ENCODE results near the gene TCF4.
A peak's percentile ranks its signal among the peaks of the same experiment; 100 is the strongest.

TCF4 gene

DNA sequence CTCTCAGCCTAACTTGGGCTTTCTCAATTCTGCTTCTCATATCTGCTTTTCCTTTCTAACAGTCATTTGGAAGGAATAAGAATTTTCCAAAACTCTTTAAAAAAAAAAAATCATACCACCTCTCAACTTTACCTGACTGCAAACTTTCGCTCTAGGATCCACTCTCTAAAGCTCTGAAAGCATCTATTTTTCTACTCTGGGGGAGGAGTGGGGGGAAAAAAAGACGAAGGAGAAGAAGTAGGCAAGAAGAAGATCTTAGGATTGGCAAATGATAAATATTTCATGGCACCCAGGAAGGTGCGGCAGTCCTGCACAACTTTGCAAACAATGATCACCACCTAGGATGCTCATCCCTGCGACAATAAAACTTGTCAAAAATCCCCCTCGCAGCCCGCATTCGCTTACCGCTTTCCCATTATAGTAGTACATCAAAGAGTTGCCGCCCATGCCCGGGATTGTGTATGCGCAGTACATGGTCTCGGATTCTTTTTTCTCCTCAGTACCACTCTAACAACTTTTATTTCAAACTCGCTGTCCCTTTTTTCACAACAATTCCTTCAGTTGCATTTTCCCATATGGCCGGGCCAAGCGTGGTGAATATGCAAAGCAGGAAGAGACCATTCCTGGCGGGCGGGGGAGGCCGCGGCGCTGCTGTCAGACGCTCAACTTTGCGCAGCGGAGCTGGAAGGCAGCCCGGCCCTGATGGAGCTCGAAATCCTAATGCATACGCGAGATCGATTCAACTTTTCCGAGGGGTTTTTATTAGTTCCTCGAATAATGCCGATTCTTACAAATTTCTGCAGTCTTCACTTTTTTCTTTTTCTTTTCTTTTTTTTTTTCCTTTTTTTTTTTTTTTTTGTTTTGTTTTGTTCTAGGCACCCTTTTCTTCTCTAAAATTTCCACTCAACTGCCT is 266.5 kb downstream of the TCF4 start:
- peak; percentile 87 for DNase-seq (ENCODE audit: low read depth)

DNA sequence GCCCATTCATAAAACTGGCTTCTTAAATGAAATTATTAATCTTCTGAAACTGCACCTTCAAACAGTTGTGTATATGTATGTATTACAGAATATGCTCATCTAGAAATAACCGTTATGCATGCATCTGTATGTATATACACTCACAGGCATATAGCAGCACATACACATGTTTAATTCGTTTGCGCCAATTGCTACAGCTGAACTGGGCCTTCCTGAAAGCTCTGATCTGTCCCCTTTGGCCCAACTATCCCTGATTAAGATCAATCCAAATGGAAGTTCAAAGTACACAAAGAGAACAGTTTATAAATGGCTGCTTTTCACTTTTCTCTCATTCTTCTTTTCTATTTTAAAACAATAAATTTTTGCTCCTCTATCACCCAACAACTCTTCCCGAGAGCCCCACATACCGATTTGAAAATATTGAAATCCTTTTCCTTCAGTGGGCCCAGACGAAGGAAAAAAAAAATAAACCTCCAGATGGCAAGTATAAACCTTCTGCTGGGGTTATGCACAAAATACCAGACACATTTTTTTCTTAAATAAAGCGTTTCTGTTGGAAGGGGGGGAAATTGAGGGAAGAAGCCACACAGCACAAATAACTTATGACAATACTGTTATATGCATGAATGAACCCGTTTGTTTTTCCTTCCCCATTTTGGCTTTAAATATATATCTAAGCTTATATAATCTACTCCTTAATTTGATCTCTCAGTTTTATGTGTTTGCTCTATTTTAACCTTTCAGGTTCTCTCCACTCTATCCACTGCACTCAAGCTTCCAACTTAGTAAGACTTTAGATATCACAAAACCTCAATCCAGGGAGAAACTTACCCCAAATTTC is 267.3 kb downstream of the TCF4 start:
- no peak for DNase-seq (ENCODE audit: low read depth)

DNA sequence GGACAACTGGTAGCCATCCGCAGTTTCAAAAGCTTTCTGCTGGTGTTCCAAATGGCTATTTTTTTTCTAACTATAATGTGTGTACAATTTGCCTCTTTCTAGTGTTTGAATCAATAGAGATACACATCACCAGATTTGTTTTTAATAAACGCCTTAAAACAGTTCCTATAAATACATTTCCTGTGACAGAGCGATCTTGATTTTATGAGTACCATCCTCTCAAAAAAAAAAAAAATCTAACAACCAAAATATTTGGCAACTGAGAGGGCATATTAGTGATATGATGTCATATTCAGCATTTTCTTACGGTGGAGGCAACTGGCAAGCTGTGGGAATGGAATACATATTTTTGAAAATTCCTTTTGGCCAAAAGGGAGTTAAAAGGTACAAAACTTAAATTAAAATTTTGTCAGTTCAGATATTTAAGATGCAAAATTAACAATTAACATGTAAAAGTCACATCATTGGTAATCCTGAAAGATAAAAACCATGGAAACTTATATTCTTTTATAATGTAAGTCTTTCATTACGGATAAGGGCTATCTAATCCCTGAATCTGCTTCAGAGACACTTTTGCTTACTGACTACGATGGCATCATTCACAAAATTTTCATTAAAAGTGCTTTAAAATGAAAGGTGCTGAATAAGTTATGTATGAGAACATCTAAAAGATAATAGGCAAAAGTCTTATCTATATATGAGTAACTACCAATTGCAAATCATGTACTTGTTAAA is 268.4 kb downstream of the TCF4 start:
- peak; percentile 32 for DNase-seq (ENCODE audit: low read depth)

GRCh38 chr18:55318951-55319441 is 269.0 kb downstream of the TCF4 start:
- peak; percentile 60 for DNase-seq (ENCODE audit: low read depth)

- DNase-seq (ENCODE audit: low read depth): no peak
Measured at GRCh38 chr18:55317864-55318263, 270.1 kb downstream of the TCF4 start.

DNA sequence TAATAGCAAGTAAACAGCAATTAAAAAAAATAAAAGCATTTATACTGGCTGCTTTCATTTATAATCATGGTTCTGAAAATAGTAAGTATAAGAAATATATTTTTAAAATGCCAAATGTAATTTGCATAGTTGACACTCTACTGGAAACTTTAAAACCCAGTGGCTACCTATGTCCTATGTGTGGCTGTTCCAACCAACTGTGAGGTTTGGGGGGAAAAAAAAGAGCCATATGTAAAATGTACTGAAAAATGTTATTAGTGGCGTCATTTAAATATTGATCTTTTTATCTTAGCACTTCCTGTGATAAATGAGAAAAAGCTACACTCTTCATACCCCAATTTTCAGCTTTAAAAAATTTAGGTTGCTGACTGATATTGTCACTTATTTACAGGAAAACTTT is 270.7 kb downstream of the TCF4 start:
- no peak for DNase-seq (ENCODE audit: low read depth)

- no peak for DNase-seq (ENCODE audit: low read depth)
Measured at GRCh38 chr18:55316486-55317184, 271.4 kb downstream of the TCF4 start.

- DNase-seq (ENCODE audit: low read depth): no peak
Measured at GRCh38 chr18:55314615-55315237, 273.3 kb downstream of the TCF4 start.

GRCh38 chr18:55314031-55314430 is 274.0 kb downstream of the TCF4 start:
- no peak for DNase-seq (ENCODE audit: low read depth)

GRCh38 chr18:55310863-55311262 is 277.1 kb downstream of the TCF4 start:
- no peak for DNase-seq (ENCODE audit: low read depth)

DNA sequence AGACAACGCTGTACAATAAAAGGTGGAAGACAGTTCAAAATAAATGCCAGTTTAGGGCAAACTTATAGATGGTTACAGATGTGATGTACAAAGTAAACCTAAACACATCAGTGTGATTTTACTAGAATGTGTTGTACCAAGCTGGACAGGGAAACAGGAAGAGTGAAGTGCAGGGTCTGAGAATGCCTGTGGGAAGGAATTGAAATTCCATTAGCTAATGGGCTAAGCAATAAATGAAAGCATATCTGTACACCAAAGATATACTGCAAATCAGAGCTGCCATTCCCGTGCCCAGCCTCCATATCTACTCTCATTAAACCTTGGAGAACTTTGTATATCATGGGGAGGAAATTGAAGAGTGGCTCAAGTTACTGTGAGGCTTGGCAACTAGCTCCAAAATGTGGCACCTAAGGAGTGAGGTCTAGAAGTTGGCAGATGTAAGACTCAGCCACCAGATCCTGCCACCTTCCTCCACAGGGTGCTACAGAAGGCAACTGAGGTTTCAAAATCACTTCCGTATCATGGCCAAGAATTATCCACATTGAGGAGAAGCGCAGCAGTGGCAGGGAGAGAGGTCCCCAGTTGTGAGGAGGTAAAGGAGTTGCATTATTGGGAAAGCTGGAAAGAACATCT is 277.8 kb downstream of the TCF4 start:
- no peak for DNase-seq (ENCODE audit: low read depth)

DNA sequence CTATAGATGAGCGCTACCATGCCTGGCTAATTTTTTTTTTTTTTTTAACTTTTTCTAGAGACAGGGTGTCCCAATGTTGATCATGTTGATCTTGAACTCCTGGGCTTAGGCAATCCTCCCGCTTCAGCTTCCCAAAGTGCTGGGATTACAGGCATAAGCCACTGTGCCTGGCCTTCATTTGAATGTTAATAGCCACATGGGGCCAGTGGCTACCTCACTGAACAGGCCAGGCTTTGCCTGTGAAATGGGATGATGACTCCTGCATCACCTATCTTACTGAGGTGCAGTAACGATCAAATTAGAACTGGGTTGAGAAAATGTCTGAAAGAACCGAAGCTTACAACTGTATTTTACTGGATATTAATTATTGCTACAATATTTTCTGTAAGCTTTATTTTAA is 278.7 kb downstream of the TCF4 start:
- DNase-seq (ENCODE audit: low read depth): no peak

DNA sequence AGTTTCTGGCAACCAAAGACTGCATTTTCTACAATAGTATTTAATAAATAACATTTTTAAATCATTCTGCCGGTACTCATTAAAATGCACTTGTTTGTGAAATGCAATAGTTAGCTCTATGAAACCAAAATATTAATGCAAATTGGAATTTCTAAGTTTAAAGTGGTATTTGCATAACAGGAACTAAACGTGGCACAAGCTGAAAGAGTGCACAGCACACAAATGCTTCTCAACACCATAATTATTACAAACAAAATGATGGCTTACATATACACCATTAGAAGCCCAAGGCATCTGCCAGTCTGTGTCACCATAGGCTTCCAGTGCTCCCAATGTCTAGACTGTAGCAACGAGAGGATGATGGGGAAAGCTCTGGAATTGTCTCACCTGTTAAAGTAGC is 280.5 kb downstream of the TCF4 start:
- no peak for DNase-seq (ENCODE audit: low read depth)

DNA sequence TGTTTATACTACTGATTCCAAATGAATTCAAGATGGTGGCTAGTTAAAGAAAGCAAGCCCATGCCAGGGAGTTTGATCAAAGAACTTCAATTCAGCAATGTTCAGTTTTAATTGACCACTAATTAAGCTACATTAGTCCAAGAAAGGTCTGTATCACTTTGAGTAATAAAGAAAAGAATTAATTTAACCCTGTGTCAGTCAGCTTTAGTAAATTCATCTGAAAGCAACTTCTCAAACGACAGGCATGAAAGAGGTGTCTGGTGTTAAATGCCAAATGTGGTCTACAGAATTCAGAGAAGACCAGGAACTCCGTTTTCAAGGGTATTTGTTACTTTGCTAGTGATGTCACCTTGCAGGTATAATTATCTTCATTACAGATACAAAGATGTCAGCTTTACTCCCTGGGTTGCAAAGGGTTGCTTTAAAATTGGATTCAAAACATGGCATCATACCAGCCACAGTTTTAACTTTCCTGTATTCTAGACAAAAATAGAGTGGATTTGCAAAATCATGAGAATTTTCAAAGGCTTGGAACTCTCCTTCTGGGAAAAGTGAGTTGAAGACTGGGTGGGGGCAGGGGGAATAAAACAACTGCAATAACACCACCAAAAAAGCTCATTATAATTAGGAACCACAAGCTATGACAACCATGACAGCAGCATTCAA is 281.5 kb downstream of the TCF4 start:
- no peak for DNase-seq (ENCODE audit: low read depth)

GRCh38 chr18:55302167-55302833 is 285.7 kb downstream of the TCF4 start:
- DNase-seq (ENCODE audit: low read depth): no peak

GRCh38 chr18:55301824-55302166 is 286.2 kb downstream of the TCF4 start:
- DNase-seq (ENCODE audit: low read depth): no peak

DNA sequence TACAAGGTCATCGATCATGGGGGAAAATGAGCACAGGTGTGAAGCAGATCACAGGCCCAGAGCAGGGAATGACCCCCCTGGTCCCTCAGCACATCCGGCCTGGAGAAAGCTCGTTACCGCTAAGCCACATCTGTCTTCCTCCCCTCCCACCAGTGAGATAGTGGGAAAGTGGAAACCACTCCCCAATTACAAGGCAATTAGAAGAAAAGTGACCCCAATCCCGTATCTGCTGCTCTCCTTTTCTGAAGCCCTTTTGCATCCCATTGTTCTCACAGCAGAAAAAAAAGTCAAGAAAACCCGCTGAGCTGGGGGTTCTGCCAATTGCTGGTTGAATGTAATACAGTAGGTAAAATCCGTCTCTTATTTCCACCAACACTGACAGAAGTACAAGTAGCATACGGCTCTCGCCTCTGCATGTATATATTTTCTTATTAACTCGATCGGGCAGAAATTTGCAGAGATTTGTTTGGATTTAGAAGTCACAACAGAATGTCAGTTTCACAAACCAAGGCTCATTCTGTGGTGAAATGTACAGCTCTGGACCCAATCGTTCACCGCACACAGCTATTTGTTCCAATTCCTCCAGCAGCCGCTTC is 287.0 kb downstream of the TCF4 start:
- DNase-seq (ENCODE audit: low read depth): no peak

DNA sequence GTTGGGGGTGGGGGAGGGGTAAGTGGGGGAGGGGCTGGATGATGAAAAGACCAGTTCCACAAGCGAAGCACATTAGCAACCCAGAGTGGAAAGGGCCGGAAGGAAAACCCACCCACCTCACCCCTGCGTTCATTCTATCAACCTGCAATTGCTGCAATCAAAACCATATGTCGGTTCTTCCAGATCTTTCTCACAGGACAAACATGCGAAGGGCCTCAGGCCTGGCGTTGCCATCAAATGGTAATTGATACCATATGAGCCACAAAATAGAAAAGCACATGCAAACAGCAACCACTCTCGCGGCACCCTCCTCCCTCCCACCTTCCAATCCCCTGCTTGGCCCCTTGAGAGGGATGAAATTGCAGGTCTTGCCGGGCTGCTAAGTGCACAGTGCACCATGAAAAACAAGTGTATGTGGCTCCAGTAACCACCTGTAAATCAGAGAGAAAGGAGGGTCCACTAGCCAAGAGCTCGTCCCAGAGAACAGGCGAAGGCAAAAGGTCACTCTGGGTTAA is 287.5 kb downstream of the TCF4 start:
- no peak for DNase-seq (ENCODE audit: low read depth)

- no peak for DNase-seq (ENCODE audit: low read depth)
Measured at GRCh38 chr18:55296778-55297177, 291.2 kb downstream of the TCF4 start.

All from amniotic epithelial cell (primary cell).